GM12878 (cell line): ENCODE measurements around the gene MT1X. TPM values are rescaled to one million over a fixed set of nuclear protein-coding genes. Genes with fewer than 3 reads are reported as not detected.
A peak's percentile ranks its signal among the peaks of the same experiment; 100 is the strongest.

Source experiments
- ESRRA ChIP-seq: IDR thresholded peaks from 2 replicates; pipeline ENCODE4 v1.6.1; 2012; ENCODE audit warnings: mild to moderate bottlenecking, low read length, improper control_type of control experiment
- GABPA ChIP-seq: IDR thresholded peaks from 2 replicates; pipeline ENCODE4 v1.6.1; 2014; ENCODE audit warnings: antibody characterized with exemption, low read depth, mild to moderate bottlenecking, inconsistent platforms
- NFXL1 ChIP-seq: fragments of 450-650 bp; IDR thresholded peaks from 2 replicates; pipeline ENCODE4 v1.6.1; 2017; ENCODE audit warnings: antibody characterized with exemption, mild to moderate bottlenecking, borderline replicate concordance
- SMAD1 ChIP-seq: fragments of 450-650 bp; IDR thresholded peaks from 2 replicates; pipeline ENCODE4 v1.6.1; 2018; ENCODE audit warnings: mild to moderate bottlenecking, low read depth; ENCODE audit not compliant: partially characterized antibody
- SP1 ChIP-seq: IDR thresholded peaks from one replicate; pipeline ENCODE4 v1.6.1; 2011; ENCODE audit warnings: low read depth, low read length
- STAT3 ChIP-seq: IDR thresholded peaks from 2 replicates; pipeline ENCODE4 v1.6.1; 2011; ENCODE audit warnings: low read depth, low read length, improper control_type of control experiment
- polyA plus RNA-seq, 11 experiments: library from polyadenylated mRNA; depleted of rRNA in 4 of 11; unstranded in 6 of 11; stranded (reverse) in 5 of 11; fragments of >200 nt; fragmentation: Nextera tagmentation in 4 of 11; fragmentation: Illumina TruSeq in 1 of 11; extraction: Ambion mirVana in 4 of 11; extraction: Trizol in 1 of 11; gene quantifications; 1 replicate in 1 of 11; 2 replicates in 10 of 11; pipeline versions ENCODE4 v1.2.1 to v1.2.3, GENCODE V29; 2011 to 2016; ENCODE audit warnings: inconsistent platforms in 2 of 11, missing spikeins in 2 of 11, low read depth in 1 of 11
- total RNA-seq, 4 experiments: library from RNA; depleted of rRNA in 3 of 4; stranded (reverse); fragments of >200 nt in 3 of 4; fragmentation: Illumina TruSeq in 1 of 4; extraction: Trizol in 1 of 4; gene quantifications; 2 replicates each; pipeline versions ENCODE4 v1.2.1 to v1.2.3, GENCODE V29; 2013 to 2021
- TF ChIP-seq, protein P1 (sequence below), 3 experiments: IDR thresholded peaks in 2 of 3; conservative IDR thresholded peaks in 1 of 3; 2 replicates each; pipeline ENCODE4 v1.5.1; 2011; ENCODE audit warnings: low read depth in 3 of 3, low read length in 3 of 3, mild to moderate bottlenecking in 3 of 3, control low read depth in 2 of 3, moderate library complexity in 2 of 3, inconsistent platforms in 1 of 3, mixed read lengths in 1 of 3; ENCODE audit not compliant: control insufficient read depth in 2 of 3, insufficient read depth in 1 of 3; ENCODE audit errors: extremely low read depth in 1 of 3
- TF ChIP-seq, protein P2 (sequence below): fragments of 450-650 bp; IDR thresholded peaks from 2 replicates; pipeline ENCODE4 v1.6.1; 2014; ENCODE audit warnings: mild to moderate bottlenecking

MT1X gene
- total and polyA plus RNA-seq, 10 of the 15 experiments (the other 5 are each of a cell fraction or from before 2014, with no cell fraction given): 5.8 to 65.6 (median 15.4) TPM

DNA sequence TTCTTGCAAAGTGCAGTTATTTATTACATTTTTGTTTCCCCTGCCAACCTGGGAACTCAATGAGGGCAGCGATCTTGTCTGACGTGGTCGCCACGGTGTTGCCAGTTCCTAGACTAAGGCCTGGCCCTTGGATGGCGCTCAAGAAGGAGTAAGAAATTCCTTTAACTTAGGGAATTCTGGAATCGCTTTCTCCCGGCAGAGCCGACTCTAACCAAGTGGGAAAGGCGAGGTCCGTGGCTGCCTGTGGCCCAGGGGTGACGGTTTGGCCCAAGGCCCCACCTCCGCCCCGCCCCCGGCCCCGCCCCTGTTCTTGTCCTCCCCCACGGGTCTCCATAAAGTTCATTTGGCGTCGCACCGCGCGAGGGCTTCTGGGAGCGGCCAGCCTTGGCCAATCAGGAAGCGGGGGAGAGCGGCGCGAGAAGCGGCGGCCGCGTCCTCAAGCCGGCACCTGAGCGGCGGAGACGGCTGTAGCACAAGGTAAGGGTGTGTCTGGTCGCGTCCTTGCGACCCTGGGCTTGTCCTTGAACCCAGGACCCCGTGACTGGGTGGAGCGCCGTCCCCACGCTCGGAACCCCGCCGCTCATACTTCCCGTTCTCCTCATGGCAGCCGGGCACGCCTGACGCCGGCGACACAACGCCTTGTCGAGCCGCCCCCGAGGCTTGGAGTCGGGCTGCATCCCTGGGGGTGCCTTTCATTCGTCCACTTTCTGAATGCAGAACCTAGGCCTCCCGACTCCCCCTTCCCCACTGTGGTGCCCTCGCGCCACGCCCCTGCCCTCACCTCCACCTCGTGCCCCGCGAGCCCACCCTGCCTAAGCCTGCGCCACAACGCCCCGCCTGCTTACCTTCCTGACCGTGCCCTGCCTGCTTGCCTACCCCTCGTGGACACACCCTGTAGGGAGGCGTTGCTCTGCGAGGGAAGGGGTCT, 47.7 kb downstream of the MT1X start, which contains the start of gene NUP93 (continued):
- TF ChIP-seq, protein P1, sequence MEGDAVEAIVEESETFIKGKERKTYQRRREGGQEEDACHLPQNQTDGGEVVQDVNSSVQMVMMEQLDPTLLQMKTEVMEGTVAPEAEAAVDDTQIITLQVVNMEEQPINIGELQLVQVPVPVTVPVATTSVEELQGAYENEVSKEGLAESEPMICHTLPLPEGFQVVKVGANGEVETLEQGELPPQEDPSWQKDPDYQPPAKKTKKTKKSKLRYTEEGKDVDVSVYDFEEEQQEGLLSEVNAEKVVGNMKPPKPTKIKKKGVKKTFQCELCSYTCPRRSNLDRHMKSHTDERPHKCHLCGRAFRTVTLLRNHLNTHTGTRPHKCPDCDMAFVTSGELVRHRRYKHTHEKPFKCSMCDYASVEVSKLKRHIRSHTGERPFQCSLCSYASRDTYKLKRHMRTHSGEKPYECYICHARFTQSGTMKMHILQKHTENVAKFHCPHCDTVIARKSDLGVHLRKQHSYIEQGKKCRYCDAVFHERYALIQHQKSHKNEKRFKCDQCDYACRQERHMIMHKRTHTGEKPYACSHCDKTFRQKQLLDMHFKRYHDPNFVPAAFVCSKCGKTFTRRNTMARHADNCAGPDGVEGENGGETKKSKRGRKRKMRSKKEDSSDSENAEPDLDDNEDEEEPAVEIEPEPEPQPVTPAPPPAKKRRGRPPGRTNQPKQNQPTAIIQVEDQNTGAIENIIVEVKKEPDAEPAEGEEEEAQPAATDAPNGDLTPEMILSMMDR (IDR thresholded peaks at IDR 0.05 in 2 of 3, conservative IDR thresholded peaks at IDR 0.05 in 1 of 3; ENCODE audit: control insufficient read depth in 2 of 3, extremely low read depth in 1 of 3, insufficient read depth in 1 of 3, low read depth in 3 of 3, low read length in 3 of 3): 0 out of 6 replicates have a peak, but pooled peaks of 1 of the 3 experiments have one; percentile 4
- TF ChIP-seq, protein P2, sequence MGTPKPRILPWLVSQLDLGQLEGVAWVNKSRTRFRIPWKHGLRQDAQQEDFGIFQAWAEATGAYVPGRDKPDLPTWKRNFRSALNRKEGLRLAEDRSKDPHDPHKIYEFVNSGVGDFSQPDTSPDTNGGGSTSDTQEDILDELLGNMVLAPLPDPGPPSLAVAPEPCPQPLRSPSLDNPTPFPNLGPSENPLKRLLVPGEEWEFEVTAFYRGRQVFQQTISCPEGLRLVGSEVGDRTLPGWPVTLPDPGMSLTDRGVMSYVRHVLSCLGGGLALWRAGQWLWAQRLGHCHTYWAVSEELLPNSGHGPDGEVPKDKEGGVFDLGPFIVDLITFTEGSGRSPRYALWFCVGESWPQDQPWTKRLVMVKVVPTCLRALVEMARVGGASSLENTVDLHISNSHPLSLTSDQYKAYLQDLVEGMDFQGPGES: peak; percentile 46; the same call in 1 of the 2 replicates
- no peak for TF ChIP-seq SMAD1
- TF ChIP-seq NFXL1: no peak
- TF ChIP-seq SP1: peak; percentile 84
- 0 out of 2 replicates have a peak, but pooled peaks have one; percentile 74 for TF ChIP-seq ESRRA
- no peak for TF ChIP-seq GABPA
- TF ChIP-seq STAT3: no peak
